A549 (cell line): ENCODE measurements around the gene WNT7B.

ENCODE experiments used
- CHD2 ChIP-seq: fragments of 150-350 bp; IDR thresholded peaks from 2 replicates; pipeline ENCODE4 v1.6.1; 2014; ENCODE audit warnings: low read length; ENCODE audit not compliant: partially characterized antibody
- CTCF ChIP-seq: fragments of >200 bp; sonication (Bioruptor Twin); formaldehyde crosslinking; IDR thresholded peaks from 3 replicates; pipeline ENCODE4 v1.5.1; 2016
- POLR2A ChIP-seq: IDR thresholded peaks from 2 replicates; pipeline ENCODE4 v1.6.1; 2012; ENCODE audit warnings: mild to moderate bottlenecking, low read length
- REST ChIP-seq: fragments of 200-600 bp; sonication (generic); IDR thresholded peaks from 2 replicates; pipeline ENCODE4 v1.6.1; 2016; ENCODE audit warnings: antibody characterized with exemption, mild to moderate bottlenecking, moderate library complexity
- ZC3H11A ChIP-seq: fragments of 450-650 bp; IDR thresholded peaks from 2 replicates; pipeline ENCODE4 v1.6.1; 2014; ENCODE audit warnings: antibody characterized with exemption, mild to moderate bottlenecking

- TF ChIP-seq CTCF (no peak), POLR2A (no peak), CHD2 (no peak), ZC3H11A (no peak), REST (no peak)
Observed at GRCh38 chr22:45905924-45906865, 70.8 kb downstream of the WNT7B start.
